Activated T-cell treated with anti-CD3 and anti-CD28 coated beads, Interleukin-2, amount 50 U/mL, for 72 hours (primary cell): ENCODE measurements around the gene IFI27L2. TPM values are rescaled to one million over a fixed set of nuclear protein-coding genes. Genes with fewer than 3 reads are reported as not detected.

ENCODE experiments used
- total RNA-seq, 2 donors: library from RNA; stranded (reverse); gene quantifications; one replicate each; pipeline ENCODE4 v1.2.3, GENCODE V29; 2022

IFI27L2 gene
- total RNA-seq, 2 donors from 2014 or later: 52.0 to 66.0 TPM

Other genes starting within 250 kb of the IFI27L2 start
- not detected for gene FAM181A, start 202.3 kb downstream of the IFI27L2 start, total RNA-seq
- 10 to 100 TPM; 43.3 to 45.6 TPM for gene ASB2, start 153.0 kb downstream of the IFI27L2 start, total RNA-seq
- 1 to 10 TPM; 1.6 to 2.2 TPM for gene CCDC197, start 132.3 kb downstream of the IFI27L2 start, total RNA-seq
- 1 to 10 TPM; 1.9 to 2.1 TPM for gene OTUB2, start 103.3 kb downstream of the IFI27L2 start, total RNA-seq
- 100 to 1,000 TPM; 193 to 197 TPM for gene DDX24, start 48.4 kb downstream of the IFI27L2 start, total RNA-seq
- gene IFI27L1, start 48.3 kb downstream of the IFI27L2 start, total RNA-seq: 10 to 100 TPM; 59.6 to 71.4 TPM
- 1 to 10 TPM; 5.1 to 7.7 TPM for gene IFI27, start 18.9 kb downstream of the IFI27L2 start, total RNA-seq
- 1 to 10 TPM; 6.2 to 9.5 TPM for gene PPP4R4, start 44.7 kb upstream of the IFI27L2 start, total RNA-seq
- not detected for gene SERPINA10, start 163.7 kb upstream of the IFI27L2 start, total RNA-seq
- gene SERPINA6, start 193.7 kb upstream of the IFI27L2 start, total RNA-seq: not detected
- not detected for gene SERPINA2, start 237.1 kb upstream of the IFI27L2 start, total RNA-seq